Spleen (tissue), 11 donors: ENCODE data around the gene IL17RD. TPM values are rescaled to one million over a fixed set of nuclear protein-coding genes. Genes with fewer than 3 reads are reported as not detected.

Source experiments
- DNase-seq: peaks from one replicate; pipeline ENCODE4 v3.0.0-alpha.2; 2020
- H3K27ac ChIP-seq, 8 donors: fragments of 200-600 bp; sonication (generic) in 7 of 8; 1 replicate in 4 of 8; 2 replicates in 4 of 8; pipeline versions ENCODE4 v1.5.0 to v1.8.0; 2016 to 2021; ENCODE audit warnings: inconsistent platforms in 4 of 8, mild to moderate bottlenecking in 4 of 8, moderate library complexity in 1 of 8
- H3K27me3 ChIP-seq, 7 donors: fragments of 200-600 bp; sonication (generic) in 6 of 7; replicated peaks in 1 of 7; 1 replicate in 4 of 7; 2 replicates in 3 of 7; pipeline versions ENCODE4 v1.5.0 to v1.8.0; 2016 to 2021; ENCODE audit warnings: inconsistent platforms in 3 of 7, mild to moderate bottlenecking in 1 of 7
- H3K36me3 ChIP-seq, 6 donors: fragments of 200-600 bp; sonication (generic) in 5 of 6; 1 replicate in 4 of 6; 2 replicates in 2 of 6; pipeline versions ENCODE4 v1.5.0 to v1.8.0; 2016 to 2021; ENCODE audit warnings: inconsistent platforms in 2 of 6
- H3K4me1 ChIP-seq, 6 donors: fragments of 200-600 bp; sonication (generic) in 5 of 6; 1 replicate in 3 of 6; 2 replicates in 3 of 6; pipeline versions ENCODE4 v1.5.0 to v1.8.0; 2016 to 2021; ENCODE audit warnings: inconsistent platforms in 3 of 6
- H3K4me3 ChIP-seq, 8 donors: fragments of 200-600 bp; sonication (generic) in 7 of 8; 1 replicate in 4 of 8; 2 replicates in 4 of 8; pipeline versions ENCODE4 v1.5.0 to v1.8.0; 2016 to 2021; ENCODE audit warnings: inconsistent platforms in 4 of 8, mild to moderate bottlenecking in 4 of 8, moderate library complexity in 2 of 8
- H3K9me3 ChIP-seq, 8 donors: fragments of 200-600 bp; sonication (generic) in 7 of 8; 1 replicate in 4 of 8; 2 replicates in 4 of 8; pipeline versions ENCODE4 v1.5.0 to v1.8.0; 2016 to 2021; ENCODE audit warnings: inconsistent platforms in 4 of 8
- POLR2A ChIP-seq, 3 donors: fragments of 450-650 bp; IDR thresholded peaks; one replicate each; pipeline ENCODE4 v1.5.1; 2017; ENCODE audit warnings: antibody characterized with exemption in 3 of 3, mild to moderate bottlenecking in 1 of 3
- POLR2AphosphoS5 ChIP-seq, 3 donors: sonication (generic); formaldehyde crosslinking; IDR thresholded peaks; one replicate each; pipeline ENCODE4 v1.5.1; 2017; ENCODE audit warnings: antibody characterized with exemption in 3 of 3
- WGBS, 5 donors: extraction: QIAGEN DNeasy Blood & Tissue Kit in 3 of 5; methylation state at CpG; one replicate each; pipeline versions ENCODE4 v1.1.5 to v1.1.7; 2013 to 2018; 5-methylcytosine and 5-hydroxymethylcytosine counted together
- intact Hi-C: fragments of 100-400 bp; cut with DNase I; formaldehyde crosslinking; loops from one replicate; pipeline ENCODE4 v1.15.0; 2023; ENCODE audit warnings: low total_unique reads
- polyA plus RNA-seq, 3 donors: library from polyadenylated mRNA; stranded (reverse); fragments of 200-250 nt; gene quantifications; one replicate each; pipeline ENCODE4 v1.2.1, GENCODE V29; 2013
- total RNA-seq, 7 donors: library from RNA; depleted of rRNA in 3 of 7; stranded (reverse); fragments of >200 nt in 3 of 7; fragmentation: NEBNext Ultra II Directional in 4 of 7; extraction: Animal tissue kit (Norgen Biotek cat#: 25700) in 4 of 7; gene quantifications; one replicate each; pipeline versions ENCODE4 v1.1.0 to v1.2.1, GENCODE V29; 2016 to 2021
- TF ChIP-seq, protein P1 (sequence below), 11 experiments: fragments of 200-600 bp in 7 of 11; fragments of 450-650 bp in 4 of 11; sonication (generic) in 4 of 11; IDR thresholded peaks in 8 of 11; conservative IDR thresholded peaks in 3 of 11; 1 replicate in 7 of 11; 2 replicates in 4 of 11; pipeline versions ENCODE4 v1.4.0 to v1.8.0; 2016 to 2021; ENCODE audit warnings: antibody characterized with exemption in 11 of 11, inconsistent platforms in 4 of 11, mild to moderate bottlenecking in 1 of 11
- donor health status: healthy with polysubstance abuse.
- donor health status: DM: no; HTN: no; CAD: no; lungs with moderate emphysema.
- donor health status: DM: no; HTN: no; CAD: no.
- donor health status: Bipolar disorder and iron deficiency.
- donor health status: healthy.
- donor health status: DM: no; HTN: no; CAD: no.
- donor health status: DM: yes; HTN: yes; CAD: no.

Gene IL17RD
- total and polyA plus RNA-seq, 10 donors, result 0.20 to 15.9 (median 2.8) TPM

GRCh38 chr3:57109437-57110199 is 55.5 kb downstream of the IL17RD start:
- intact Hi-C loops, result no loop called here
- WGBS, 5 donors, result 83 to 87% (median 84%) methylated on average over 13 to 15 of the region's 15 CpGs
- H3K4me3 ChIP-seq, result no peak overlapping the region
- no peak for DNase-seq
- no peaks in the 10 kb centered on the region for H3K9me3 ChIP-seq
- no peaks in the 10 kb centered on the region for H3K4me1 ChIP-seq
- TF ChIP-seq POLR2A (IDR thresholded peaks at IDR 0.05) (no peak), POLR2AphosphoS5 (IDR thresholded peaks at IDR 0.05) (no peak)
- TF ChIP-seq, protein P1, sequence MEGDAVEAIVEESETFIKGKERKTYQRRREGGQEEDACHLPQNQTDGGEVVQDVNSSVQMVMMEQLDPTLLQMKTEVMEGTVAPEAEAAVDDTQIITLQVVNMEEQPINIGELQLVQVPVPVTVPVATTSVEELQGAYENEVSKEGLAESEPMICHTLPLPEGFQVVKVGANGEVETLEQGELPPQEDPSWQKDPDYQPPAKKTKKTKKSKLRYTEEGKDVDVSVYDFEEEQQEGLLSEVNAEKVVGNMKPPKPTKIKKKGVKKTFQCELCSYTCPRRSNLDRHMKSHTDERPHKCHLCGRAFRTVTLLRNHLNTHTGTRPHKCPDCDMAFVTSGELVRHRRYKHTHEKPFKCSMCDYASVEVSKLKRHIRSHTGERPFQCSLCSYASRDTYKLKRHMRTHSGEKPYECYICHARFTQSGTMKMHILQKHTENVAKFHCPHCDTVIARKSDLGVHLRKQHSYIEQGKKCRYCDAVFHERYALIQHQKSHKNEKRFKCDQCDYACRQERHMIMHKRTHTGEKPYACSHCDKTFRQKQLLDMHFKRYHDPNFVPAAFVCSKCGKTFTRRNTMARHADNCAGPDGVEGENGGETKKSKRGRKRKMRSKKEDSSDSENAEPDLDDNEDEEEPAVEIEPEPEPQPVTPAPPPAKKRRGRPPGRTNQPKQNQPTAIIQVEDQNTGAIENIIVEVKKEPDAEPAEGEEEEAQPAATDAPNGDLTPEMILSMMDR (IDR thresholded peaks at IDR 0.05 in 8 of 11, conservative IDR thresholded peaks at IDR 0.05 in 3 of 11), result no peak
- H3K36me3 ChIP-seq, result peaks cover 0 to 7% (median 0%) of the 10 kb centered on the region in 6 donors
- peaks cover 0 to 3% (median 0%) of the 10 kb centered on the region in 7 donors for H3K27me3 ChIP-seq
- H3K27ac ChIP-seq, result no peak overlapping the region

- TF ChIP-seq, protein P1 (IDR thresholded peaks at IDR 0.05 in 8 of 11, conservative IDR thresholded peaks at IDR 0.05 in 3 of 11), result no peak
- TF ChIP-seq POLR2AphosphoS5 (IDR thresholded peaks at IDR 0.05) (no peak), POLR2A (IDR thresholded peaks at IDR 0.05) (no peak)
- peaks cover 0 to 7% (median 0%) of the 10 kb centered on the region in 6 donors for H3K36me3 ChIP-seq
- H3K27me3 ChIP-seq, result peaks cover 0 to 3% (median 0%) of the 10 kb centered on the region in 7 donors
- 85 to 95% (median 91%) methylated on average over 8 of the region's 8 CpGs for WGBS, 5 donors
- H3K27ac ChIP-seq, result no peak overlapping the region
- DNase-seq, result no peak
- no peaks in the 10 kb centered on the region for H3K4me1 ChIP-seq
- H3K4me3 ChIP-seq, result no peak overlapping the region
- no peaks in the 10 kb centered on the region for H3K9me3 ChIP-seq
- intact Hi-C loops, result no loop called here
These were observed 56.5 kb downstream of the IL17RD start for GRCh38 chr3:57108684-57109083.

DNA sequence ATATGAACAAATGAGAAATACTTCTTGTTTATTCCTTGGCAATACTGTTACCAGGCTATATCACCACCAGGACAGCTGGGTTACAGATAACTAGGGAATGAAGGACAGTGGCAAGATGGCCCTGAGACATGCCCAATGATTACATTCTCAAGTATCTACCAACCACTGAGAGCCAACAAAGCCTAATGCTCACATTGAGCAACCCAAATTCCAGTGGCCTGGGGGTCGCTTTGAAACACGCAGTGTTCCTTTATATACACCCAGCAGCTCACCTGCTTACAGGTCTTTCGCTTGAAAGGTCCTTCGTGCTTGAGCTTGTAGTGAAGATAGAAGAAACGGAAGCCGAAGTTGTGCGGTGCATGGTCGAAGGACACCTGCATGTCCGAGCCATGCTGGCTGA is 59.6 kb downstream of the IL17RD start:
- no peak for DNase-seq
- Histone ChIP-seq H3K4me3 (no peak overlapping the region), H3K27ac (no peak overlapping the region), H3K36me3 (peaks cover 0 to 7% (median 0%) of the 10 kb centered on the region in 6 donors), H3K4me1 (no peaks in the 10 kb centered on the region), H3K9me3 (no peaks in the 10 kb centered on the region), H3K27me3 (peaks cover 0 to 3% (median 0%) of the 10 kb centered on the region in 7 donors)
- intact Hi-C loops, result no loop called here
- 93 to 99% (median 97%) methylated on average over 9 of the region's 9 CpGs for WGBS, 5 donors
- TF ChIP-seq, protein P1 (IDR thresholded peaks at IDR 0.05 in 8 of 11, conservative IDR thresholded peaks at IDR 0.05 in 3 of 11), result no peak
- no peak for TF ChIP-seq POLR2AphosphoS5 (IDR thresholded peaks at IDR 0.05)
- TF ChIP-seq POLR2A (IDR thresholded peaks at IDR 0.05), result no peak

DNA sequence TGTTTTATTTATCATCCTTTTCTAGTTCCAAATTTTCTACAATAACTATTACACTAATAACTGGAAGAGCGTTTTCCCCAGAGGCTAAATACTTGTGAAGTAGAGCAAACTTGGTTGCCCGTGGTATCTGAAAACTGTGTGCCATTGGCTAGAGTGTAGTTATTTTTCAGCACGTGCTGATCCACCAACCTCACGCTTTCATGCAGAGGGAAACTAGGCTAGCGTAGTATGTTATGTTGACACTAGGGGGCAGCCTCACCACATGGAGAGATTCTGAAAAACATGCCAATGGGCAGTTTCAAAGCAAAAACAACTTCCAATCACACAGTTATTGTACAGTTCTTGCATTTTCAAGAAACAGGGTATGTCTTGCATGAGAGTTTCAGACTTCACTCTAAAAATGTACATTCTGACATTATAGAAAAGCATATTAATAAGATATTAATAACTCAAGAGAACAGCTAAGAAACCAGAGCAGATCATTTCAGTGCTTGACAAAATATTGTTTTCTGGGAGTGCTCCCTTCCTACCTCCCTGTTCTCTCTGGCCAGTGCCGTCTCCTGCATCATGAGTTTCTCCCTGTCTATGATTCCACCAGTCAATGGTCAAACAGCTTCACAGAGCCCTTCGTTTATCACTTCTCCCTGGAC is 65.0 kb downstream of the IL17RD start:
- no peak for DNase-seq
- intact Hi-C loops, result no loop called here
- Histone ChIP-seq H3K27ac (no peak overlapping the region), H3K27me3 (no peaks in the 10 kb centered on the region), H3K36me3 (peaks cover 0 to 8% (median 0%) of the 10 kb centered on the region in 6 donors), H3K4me1 (peaks cover 0 to 8% (median 7%) of the 10 kb centered on the region in 6 donors), H3K9me3 (no peaks in the 10 kb centered on the region), H3K4me3 (no peak overlapping the region)
- no peak for TF ChIP-seq POLR2AphosphoS5 (IDR thresholded peaks at IDR 0.05)
- TF ChIP-seq, protein P1 (IDR thresholded peaks at IDR 0.05 in 8 of 11, conservative IDR thresholded peaks at IDR 0.05 in 3 of 11), result peak; percentile 66 to 90 (median 83)
- WGBS, 5 donors, result 15 to 18% (median 16%) methylated on average over 7 of the region's 7 CpGs
